GOT3 (cell line): ENCODE results near the gene RIMBP2.
"Not testable (repeated sequence)": the region's sequence is repeated elsewhere in the genome, so short reads cannot be mapped to it uniquely, and the experiment has no call there.

ENCODE experiments used
- DNase-seq: peaks from one replicate; lab custom pipeline; 2025; ENCODE audit warnings: mixed read lengths; lab: John Stamatoyannopoulos, UW

Gene RIMBP2

DNA sequence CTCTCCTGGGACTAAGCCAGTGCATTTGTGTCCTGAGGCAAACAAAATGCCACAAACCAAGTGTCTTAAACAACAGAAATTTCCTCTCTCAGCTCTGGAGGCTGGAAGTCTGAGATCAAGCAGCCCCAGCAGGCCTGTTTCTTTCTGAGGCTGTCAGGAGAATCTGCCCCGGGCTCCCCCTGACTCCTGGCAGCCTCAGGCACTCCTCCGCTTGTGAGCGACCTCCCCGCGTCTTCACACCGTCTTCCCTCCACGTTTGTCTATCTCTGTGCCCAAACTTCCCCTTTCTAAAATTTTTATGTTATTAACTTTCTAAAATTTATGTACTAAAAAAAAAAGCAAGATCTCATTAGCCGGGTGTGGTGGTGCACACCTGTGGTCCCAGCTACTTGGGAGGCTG, 59.7 kb downstream of the RIMBP2 start:
- no peak for DNase-seq

DNA sequence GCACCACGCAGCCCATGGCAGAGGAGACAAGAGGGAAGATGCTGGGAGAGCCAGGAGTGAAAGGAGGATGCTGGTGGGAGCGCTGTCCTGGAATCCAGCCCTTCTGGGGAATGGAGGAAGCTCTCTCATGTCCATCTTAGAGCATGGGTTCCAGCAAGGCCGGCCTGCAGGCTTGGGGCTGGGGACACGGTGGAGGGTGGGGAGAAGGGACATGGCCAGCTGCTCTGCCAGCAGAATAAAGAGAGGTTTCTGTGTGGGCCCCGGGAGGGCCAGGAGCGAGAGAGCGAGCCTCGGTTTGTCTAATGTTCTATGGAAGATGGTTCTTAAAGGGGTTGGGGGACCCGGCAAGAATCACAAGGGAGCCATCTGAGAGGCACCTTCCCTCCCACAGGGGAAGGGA, 60.2 kb downstream of the RIMBP2 start:
- DNase-seq, result no peak

DNA sequence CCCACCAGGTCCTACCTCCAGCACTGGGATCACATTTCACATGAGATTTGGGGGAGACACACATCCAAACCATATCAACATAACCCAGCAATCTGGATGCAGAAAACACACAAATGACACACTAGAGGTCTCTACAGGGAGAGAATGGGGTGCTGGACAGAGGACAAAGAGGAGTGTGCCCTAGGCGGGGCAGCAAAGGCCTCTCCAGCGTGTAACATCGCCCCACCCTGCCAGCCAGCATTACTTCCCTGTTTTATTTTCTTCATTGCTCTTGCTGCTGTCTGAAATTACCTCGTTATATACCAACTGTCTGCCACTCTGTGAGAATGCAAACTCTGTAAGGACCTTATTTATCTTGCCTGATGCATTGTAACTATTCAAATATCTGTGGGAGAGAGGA, 61.1 kb downstream of the RIMBP2 start:
- DNase-seq, result no peak

DNA sequence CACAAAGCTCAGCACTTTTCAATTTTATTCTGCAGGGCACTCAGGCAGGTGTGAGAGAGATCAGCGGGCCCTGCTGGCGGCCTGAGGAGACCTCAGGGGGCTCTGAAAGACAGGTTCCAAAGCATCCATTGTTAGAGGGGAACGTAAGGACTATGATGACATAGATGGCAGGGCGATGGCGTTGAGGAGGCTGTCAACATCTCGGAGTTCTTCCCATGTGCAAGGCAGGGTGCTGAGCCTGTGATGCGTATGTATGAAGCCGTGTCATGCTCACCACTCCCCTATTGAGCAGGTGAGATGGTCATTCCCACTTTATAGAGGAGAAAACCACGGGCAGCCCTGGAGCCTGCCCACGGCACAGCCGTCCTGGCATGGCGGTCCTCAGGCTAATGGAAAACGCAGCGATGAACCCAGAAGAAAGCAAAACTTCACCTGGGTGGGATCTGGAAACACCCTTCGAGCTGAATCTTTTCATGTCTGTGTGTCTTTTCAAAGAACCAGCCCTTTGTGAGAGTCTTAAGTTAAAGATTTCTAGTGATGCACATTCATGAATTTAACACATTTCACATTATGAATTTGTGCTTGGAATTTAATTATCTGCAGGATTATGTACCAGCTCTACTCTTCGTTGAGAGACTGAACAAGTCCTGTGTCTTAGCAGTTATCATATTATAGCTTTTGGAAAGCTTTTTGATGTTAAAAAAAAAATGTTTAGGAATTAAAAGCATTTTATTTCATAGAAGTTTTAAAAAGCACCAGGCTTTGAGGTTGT, 64.7 kb downstream of the RIMBP2 start:
- no peak for DNase-seq

DNA sequence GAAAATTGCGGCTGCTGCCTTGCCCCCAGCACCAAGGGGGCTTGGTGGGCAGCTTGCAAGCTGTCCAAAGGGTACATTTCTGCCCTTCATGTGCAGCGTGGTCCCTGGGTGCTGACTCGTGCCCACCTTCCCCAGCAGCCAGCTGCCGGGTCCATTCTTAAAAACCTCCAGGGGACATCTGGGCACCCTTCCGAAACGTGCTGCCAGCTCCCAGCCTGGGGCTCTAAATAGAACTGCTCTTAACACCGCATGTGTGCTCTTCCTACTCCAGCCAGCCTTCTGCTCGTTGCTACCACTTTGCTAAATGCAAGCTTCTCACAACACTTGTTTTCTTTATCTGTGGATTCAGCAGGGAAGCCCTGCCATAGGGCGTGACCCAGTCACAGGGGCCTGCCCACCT, 66.0 kb downstream of the RIMBP2 start:
- DNase-seq, result no peak

DNA sequence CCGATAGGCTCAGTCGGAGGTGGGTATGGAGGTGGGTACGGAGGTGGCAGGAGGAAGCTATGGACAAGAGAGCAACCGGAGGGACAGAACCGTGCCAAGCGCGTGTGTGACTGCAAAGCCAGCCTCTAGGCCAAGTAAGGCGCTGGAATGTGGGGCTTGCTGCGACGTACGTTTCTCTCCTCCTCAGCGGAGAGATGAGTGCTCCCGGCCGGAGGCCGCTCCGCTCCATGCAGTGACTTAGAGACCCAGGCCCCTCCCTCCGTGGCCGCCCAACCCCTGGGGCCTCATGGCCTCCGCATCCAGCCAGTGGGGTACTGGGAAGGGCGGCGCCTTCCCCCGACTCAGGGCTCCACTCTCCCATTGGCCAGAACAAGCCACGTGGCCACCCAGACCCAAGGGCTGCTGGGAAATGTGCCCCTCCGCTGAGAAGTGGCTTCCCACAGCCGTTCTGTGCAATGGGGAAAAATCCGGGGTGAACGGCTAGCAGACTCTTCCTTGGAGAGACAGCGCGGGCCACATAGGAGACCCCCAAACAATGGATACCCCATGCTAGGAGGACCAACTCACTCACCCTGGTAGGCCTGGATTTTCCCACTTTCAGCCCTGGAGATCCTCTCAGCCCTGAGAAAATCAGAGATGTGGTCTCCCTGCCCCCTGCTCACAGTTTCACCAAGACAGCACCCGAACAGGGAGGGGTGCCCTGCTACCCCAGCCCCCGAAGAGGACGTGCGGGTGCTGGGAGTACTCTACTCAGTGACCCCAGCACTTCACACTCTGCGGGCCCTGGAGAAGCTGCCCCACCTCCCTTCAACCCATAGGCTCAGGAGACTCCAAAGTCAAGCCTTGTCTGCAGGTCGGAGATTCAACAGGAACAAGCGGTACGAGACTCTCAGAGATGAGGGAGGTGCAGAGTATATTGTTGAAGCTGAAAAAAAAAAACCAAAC, 66.7 kb downstream of the RIMBP2 start:
- DNase-seq, result no peak

DNA sequence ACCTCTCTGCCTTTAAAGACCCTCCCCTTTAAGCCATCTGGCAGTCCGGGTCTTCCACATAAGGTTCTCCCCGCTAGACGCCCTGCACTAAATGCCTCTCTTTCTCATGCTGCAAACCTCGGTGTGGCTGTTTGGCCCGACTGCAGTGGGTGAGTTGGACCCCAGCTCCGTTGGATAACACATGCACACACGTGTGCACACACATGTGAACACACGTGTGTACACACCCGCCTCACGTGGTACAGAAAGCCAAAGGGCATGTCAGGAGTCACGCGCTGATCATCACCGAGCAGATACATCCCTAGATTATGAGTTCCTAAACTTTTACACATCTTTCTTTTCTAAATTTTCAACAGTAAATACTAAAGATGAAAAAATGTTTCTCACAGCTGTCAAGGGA, 68.3 kb downstream of the RIMBP2 start:
- no peak for DNase-seq

DNA sequence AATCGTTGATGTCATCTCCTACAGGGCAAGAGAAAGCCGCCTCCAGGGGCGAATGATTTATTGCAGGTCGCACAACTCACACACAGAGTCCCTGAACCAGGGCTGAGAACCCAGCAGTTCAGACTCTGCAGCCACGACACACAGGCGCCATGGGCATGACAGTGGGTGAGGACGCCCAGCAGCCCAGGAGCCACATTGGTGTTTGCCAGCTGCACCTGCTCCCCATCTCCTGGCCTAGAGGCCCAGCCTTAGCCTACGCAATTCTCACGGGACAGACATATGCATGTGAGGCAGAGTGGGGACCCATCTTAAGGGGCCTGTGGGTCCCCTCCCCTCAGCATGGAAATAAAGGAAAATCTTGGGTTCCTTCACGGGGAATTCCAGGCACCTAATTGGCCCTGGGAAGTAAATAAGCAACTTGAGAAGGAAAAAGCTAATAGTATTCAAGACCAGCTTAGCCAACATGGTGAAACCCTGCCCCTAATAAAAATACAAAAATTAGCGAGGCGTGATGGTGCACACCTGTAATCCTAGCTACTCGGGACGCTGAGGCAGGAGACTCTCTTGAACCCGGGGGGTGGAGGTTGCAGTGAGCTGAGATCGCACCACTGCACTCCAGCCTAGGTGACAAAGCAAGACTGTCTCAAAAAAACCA, 69.3 kb downstream of the RIMBP2 start:
- DNase-seq, result no peak

DNA sequence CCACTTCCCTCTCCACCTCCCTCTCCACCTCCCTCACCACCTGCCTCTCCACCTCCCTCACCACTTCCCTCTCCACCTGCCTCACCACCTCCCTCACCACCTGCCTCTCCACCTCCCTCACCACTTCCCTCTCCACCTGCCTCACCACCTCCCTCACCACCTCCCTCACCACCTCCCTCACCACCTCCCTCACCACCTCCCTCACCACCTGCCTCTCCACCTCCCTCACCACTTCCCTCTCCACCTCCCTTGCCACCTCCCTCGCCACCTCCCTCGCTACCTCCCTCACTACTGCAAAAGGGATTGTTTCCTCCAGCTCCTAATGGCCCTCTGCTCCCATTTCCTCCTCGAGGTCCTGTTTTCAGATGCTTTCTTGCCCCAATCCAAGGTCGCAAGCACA, 69.9 kb downstream of the RIMBP2 start:
- DNase-seq, result not testable (repeated sequence)

DNA sequence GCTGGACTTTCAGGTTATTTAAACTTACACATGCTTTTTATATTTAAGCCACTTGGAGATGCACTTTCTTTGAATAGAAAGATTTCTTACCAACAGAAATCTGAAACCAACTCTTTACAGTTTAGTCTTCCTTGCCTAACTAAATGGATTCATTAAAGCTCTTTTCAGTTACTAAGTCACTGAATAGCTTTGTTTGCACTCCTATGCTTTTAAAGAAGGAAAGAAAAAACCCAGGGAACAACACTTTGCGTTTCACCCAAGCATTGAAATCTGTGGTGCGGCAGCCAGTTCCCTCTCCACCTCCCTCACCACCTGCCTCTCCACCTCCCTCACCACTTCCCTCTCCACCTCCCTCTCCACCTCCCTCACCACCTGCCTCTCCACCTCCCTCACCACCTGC, 70.3 kb downstream of the RIMBP2 start:
- no peak for DNase-seq

DNA sequence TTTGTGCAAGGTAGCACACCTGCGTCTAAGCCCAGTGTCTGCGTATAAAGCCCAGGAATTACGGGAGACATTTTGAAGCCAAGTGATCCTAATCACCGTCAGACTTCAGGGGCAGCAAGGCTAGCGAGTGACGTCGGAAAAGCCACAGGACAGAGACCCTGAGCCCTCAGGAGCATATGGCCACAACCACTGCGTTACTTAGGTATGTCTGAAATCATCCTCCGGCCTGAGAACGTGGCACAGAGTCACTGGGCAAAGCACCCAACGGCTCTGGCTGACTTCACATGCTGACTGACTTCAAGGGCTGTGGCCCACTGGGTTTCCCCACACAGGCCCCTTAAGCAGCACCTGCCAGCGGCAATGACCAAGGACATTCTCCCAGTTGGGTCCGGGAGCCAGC, 71.5 kb downstream of the RIMBP2 start:
- no peak for DNase-seq

DNA sequence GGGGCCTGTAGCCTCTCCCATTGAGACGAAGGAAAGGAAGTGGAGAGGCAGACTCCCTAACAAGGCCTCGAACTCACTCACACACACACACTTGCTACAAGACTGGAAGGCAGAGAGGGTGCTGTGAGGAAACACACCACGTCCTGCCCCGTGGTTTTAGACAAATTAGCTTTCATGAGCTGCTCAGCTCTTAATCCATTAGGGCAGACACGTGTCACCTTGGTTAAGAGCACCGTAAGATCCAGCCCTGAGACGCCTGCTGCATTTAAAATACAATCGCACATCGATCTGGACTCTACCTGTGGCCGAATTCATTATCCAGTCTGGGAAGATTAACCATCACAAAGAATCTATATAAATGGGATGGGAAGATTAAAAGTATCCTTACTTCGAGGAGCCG, 72.0 kb downstream of the RIMBP2 start:
- DNase-seq, result no peak

DNA sequence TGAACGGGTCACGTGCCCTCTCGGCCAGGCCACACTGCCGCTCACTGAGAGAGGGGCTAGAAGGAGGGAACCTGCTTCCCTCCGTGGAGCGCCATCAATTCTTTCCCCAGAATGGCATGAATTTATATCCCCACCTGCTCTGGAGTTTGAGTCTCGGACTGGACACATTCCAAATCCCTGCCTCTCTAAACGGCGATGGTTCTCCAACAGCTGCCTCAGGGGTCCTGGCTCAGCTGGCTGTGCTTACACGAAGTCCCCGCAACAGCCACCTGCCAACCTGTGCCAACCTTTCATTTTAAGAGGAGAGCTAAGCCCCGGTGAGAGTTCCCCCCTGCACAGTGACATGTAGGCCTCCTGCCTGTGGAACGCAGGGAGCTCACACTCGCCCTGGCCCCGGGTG, 73.2 kb downstream of the RIMBP2 start:
- no peak for DNase-seq

DNA sequence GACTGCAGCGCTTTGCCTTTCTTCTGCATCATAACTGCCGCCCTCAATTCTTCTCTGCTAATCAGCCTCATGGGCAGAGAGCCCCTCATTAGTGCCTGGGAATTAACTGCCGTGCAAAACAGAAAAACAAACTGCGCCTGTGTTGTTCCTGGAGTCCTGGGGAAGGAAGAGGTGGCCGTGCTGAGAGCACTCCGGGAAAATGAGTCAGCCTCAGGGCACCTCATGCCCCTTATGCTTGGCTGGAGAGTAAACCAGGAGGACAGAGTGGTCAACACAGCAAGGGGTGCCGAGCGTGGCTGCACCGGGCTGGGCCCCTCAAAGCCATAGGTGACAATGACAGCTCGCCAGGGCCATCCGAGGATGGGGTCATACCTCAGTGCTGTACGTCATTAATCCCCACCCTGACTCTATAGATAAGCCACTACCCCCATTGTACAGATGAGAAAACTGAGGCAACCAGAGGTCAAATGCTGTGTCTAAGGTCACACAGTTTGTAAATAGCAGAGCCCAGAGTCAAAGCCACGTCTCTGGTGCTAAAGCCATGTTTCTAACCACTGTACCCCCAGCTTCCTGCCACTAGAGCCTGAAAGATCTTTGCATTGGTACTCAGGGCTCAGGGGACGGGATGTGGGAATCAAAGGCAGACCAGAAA, 74.4 kb downstream of the RIMBP2 start:
- no peak for DNase-seq

DNA sequence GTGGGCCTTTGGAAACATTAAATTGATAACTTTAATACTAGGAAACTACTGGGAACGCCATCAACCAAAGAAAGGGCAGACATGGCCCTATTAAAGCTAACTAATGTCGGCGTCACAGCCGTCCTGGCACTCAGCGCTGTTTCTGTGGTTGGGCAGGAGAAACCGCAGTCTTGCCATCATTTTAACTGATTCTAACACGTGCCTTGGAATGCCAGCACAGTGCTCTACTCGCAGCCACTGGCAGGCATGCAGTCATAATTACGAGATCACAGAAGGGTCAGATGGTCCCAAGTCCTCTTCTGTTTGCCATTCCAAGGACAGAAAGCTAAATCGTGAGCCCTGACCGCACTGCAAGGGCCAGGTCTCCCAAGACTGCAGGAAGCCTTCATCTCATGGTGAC, 75.2 kb downstream of the RIMBP2 start:
- no peak for DNase-seq

DNA sequence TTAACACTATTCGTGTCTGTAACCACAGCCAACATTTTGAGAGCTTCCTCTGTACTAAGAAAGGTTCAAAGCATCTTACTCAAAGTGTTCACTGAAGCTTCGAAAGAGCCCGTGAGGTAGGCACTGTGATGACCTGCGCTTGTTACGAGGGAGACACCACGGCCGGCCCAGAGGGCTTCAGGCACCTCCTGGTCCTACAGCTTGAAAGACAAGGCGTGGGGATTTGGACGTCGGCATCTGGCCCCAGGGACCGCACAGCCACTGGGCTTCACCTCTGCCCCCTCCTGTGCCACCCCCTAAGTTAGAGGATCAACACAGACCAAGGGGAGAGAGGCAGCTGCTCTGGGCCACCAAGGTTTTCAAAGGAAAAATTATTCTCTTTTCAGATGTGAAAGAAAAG, 75.6 kb downstream of the RIMBP2 start:
- DNase-seq, result no peak

DNA sequence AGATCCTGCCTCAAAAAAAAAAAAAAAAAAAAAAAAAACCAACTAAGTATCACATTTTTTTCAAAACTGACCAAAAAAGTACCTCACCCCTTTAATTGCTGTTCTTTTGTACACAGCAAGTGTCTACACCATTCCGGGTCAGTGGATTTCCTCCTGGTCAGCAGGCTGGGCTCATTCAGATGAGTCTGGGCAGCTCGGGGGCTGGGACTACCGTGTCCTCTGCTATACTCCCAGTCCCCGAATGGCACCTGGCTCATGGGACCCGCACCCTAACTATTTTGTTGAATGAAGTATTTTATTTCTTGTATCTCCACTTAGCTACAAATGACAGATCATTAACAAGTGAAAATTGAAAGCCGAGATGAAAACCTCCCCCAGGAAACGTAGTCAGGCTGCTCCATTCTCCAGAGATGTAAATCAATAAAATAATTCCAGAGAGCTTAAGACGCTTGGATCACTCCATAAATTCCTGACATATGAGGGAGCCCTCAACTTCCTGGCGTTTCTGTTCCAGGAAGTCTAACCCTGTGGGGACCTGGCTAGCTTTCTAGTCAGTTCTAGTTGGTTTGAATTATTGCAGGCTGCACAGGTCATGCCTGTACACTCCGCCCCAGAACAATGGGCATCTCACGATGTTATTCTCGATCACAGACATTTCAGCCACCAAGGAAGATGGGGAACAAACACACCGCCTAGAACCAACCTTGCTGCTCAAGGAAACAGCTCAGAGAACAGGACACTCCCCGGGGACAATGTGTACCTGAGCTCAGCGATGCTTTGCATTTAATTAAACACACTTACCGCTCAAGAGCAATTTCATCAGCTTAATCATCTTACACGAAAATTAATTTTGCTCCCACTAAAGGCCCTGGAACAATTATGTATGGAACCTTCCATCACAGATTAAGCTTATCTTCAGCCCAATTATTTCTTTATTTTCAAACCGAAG, 76.3 kb downstream of the RIMBP2 start:
- no peak for DNase-seq

DNA sequence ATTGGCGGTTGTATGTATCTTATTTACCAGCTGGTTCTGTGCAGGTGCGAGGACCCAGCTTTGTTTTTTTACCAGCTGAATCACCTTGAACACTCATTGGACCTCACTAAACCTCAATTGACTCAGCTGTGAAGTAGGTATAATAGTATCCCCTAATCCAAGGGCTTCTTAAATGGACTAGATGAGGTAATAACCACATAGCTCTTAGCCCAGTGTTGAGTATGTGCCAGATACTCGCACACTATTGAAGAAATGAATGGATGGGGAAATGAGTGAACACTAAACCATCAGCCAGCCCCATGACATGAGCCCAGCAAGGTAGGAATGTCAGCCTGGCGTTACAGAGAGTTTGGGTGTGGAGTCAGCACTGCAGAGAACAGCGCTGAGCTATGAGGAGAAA, 79.7 kb downstream of the RIMBP2 start:
- DNase-seq, result no peak

DNA sequence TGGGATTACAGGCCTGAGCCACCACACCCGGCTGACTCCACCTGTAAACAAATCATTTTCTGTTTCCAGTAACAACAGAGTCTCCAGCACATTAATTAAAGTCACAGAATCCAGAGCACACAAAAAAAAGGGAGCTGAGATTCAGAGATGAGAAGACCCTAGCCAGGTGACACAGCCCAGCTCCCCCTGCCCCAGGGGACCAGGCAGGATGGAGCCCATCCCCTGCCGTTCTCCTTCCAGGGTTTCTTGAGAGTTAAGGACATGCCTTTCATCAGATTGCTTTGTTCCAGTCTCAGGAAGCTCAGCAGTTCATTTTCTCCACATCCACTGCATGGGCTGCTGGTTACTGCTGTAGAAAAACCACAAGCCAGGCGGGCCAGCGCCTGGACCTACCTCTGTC, 81.2 kb downstream of the RIMBP2 start:
- DNase-seq, result no peak

DNA sequence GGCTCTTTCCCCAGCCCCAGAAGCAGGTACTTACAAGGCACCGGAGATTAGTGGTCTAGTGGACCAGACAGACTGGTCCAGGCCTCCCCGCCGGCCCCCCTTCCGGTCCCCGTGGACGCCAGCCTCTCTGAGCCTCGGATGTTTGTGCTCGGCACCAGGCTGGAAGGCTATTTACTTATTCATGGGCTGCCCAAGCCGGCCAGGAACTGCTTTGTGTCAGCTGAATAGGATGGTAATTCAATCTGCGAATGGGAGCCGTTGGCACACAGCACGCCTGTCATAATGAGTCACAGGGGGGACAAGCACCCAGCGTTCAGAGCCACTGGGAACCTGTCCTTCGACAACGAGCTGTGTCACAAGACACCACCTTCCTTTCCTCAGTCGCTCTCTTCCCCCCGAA, 82.3 kb downstream of the RIMBP2 start:
- no peak for DNase-seq

DNA sequence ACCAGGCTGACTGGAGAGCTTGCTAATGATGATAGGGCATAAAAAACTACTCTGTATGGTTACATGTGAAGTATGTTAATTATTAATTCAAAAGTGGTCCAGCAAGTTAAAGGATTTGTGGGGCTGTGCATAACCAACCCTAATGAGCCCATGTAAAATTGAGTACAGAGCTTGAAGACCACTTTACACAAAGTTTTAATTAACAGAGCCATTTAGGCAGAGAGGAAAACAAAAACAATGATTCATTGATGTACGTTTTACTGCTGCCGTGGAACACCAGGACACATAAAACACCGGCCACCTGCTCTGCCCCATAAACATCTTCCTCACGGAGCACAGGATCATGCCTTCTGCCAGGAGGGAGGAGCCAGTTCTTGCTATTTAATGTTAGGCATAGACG, 83.5 kb downstream of the RIMBP2 start:
- no peak for DNase-seq
